ENCODE results near the gene BOLL. TPM values are rescaled to one million over a fixed set of nuclear protein-coding genes. Genes with fewer than 3 reads are reported as not detected.

Gene BOLL
- total RNA-seq, 1 experiment from 2014 or later: not detected

DNA sequence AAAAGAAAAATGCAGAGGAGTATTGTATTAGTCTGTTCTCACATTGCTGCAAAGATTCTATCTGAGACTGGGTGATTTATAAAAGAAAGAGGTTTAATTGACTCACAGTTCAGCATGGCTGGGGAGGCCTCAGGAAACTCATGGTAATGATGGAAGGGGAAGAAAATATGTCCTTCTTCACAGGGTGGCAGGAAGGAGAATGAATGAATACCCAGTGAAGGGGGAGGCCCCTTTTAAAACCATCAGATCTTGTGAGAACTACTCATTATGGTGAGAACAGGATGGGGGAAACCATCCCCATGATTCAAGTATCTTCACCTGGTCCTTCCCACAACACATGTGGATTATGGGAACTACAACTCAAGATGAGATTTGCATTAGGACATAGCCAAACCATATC, 10.2 kb upstream of the BOLL start:
- TF ChIP-seq, protein P1, sequence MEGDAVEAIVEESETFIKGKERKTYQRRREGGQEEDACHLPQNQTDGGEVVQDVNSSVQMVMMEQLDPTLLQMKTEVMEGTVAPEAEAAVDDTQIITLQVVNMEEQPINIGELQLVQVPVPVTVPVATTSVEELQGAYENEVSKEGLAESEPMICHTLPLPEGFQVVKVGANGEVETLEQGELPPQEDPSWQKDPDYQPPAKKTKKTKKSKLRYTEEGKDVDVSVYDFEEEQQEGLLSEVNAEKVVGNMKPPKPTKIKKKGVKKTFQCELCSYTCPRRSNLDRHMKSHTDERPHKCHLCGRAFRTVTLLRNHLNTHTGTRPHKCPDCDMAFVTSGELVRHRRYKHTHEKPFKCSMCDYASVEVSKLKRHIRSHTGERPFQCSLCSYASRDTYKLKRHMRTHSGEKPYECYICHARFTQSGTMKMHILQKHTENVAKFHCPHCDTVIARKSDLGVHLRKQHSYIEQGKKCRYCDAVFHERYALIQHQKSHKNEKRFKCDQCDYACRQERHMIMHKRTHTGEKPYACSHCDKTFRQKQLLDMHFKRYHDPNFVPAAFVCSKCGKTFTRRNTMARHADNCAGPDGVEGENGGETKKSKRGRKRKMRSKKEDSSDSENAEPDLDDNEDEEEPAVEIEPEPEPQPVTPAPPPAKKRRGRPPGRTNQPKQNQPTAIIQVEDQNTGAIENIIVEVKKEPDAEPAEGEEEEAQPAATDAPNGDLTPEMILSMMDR (IDR thresholded peaks at IDR 0.05): no peak
- TF ChIP-seq, protein P2, sequence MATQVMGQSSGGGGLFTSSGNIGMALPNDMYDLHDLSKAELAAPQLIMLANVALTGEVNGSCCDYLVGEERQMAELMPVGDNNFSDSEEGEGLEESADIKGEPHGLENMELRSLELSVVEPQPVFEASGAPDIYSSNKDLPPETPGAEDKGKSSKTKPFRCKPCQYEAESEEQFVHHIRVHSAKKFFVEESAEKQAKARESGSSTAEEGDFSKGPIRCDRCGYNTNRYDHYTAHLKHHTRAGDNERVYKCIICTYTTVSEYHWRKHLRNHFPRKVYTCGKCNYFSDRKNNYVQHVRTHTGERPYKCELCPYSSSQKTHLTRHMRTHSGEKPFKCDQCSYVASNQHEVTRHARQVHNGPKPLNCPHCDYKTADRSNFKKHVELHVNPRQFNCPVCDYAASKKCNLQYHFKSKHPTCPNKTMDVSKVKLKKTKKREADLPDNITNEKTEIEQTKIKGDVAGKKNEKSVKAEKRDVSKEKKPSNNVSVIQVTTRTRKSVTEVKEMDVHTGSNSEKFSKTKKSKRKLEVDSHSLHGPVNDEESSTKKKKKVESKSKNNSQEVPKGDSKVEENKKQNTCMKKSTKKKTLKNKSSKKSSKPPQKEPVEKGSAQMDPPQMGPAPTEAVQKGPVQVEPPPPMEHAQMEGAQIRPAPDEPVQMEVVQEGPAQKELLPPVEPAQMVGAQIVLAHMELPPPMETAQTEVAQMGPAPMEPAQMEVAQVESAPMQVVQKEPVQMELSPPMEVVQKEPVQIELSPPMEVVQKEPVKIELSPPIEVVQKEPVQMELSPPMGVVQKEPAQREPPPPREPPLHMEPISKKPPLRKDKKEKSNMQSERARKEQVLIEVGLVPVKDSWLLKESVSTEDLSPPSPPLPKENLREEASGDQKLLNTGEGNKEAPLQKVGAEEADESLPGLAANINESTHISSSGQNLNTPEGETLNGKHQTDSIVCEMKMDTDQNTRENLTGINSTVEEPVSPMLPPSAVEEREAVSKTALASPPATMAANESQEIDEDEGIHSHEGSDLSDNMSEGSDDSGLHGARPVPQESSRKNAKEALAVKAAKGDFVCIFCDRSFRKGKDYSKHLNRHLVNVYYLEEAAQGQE (IDR thresholded peaks at IDR 0.05; ENCODE audit: insufficient read depth in 1 of 2, low read depth in 2 of 2, low read length in 1 of 2): no peak
- no peak for TF ChIP-seq POLR2AphosphoS5 (IDR thresholded peaks at IDR 0.05; ENCODE audit: low read depth, low read length)
- TF ChIP-seq SIN3A (IDR thresholded peaks at IDR 0.05; ENCODE audit: borderline replicate concordance, insufficient read depth, low read depth, low read length): no peak
- TF ChIP-seq TCF7L2 (IDR thresholded peaks at IDR 0.05; ENCODE audit: low read depth, low read length): no peak
- no peaks in the 10 kb centered on the region for H3K4me1 ChIP-seq (ENCODE audit: control insufficient read depth, insufficient read depth, low read length)
- in situ Hi-C loops (cut with HindIII; ENCODE audit: low pct_unique_long_range_greater_than_20kb, low sequenced_read_pairs) (no loop called here), intact Hi-C loops (cut with micrococcal nuclease; ENCODE audit: unreplicated experiment) (no loop called here)
- no peak overlapping the region for H3K27ac ChIP-seq (ENCODE audit: low read length)
- H3K36me3 ChIP-seq (ENCODE audit: control insufficient read depth, insufficient read depth, low read length): no peaks in the 10 kb centered on the region
- DNase-seq (ENCODE audit: low read depth, low spot score) (no peak), ATAC-seq (no peak)
- H3K4me3 ChIP-seq (ENCODE audit: low read depth in 2 of 2, low read length in 2 of 2): no peak overlapping the region
- no TSS peak for BruUV-seq (replicated peaks)
- H3K9me3 ChIP-seq (ENCODE audit: control insufficient read depth, insufficient read depth, low read depth, low read length): no peaks in the 10 kb centered on the region
- peaks cover 21% of the 10 kb centered on the region for H3K27me3 ChIP-seq (ENCODE audit: control insufficient read depth, insufficient read depth, low read length)
- ChIA-PET POLR2A (no interaction called here), CTCF (no interaction called here)

DNA sequence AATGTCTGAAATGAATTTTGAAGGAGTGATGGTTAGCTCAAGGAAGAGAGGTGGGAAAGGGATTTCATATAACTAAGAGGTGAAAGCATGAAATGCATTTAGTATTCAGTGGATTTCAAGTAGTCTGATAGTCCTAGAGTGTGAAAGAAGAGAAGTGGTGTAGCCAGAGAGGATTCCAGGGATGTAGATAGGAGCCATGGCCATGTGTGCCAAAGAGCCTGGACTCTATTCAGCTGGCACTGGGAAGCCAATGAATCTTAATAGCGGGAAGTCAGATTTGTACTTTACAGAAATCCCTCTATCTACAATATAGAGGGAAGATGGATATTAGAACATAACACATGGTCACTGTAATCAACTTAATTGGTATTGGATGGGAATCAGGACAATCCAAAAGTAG, 8.3 kb upstream of the BOLL start:
- H3K27ac ChIP-seq (ENCODE audit: low read length): no peak overlapping the region
- in situ Hi-C loops (cut with HindIII; ENCODE audit: low pct_unique_long_range_greater_than_20kb, low sequenced_read_pairs): no loop called here
- no TSS peak for BruUV-seq (replicated peaks)
- TF ChIP-seq POLR2AphosphoS5 (IDR thresholded peaks at IDR 0.05; ENCODE audit: low read depth, low read length) (no peak), TCF7L2 (IDR thresholded peaks at IDR 0.05; ENCODE audit: low read depth, low read length) (no peak), SIN3A (IDR thresholded peaks at IDR 0.05; ENCODE audit: borderline replicate concordance, insufficient read depth, low read depth, low read length) (no peak)
- TF ChIP-seq, protein P1 (IDR thresholded peaks at IDR 0.05): no peak
- TF ChIP-seq, protein P2 (IDR thresholded peaks at IDR 0.05; ENCODE audit: insufficient read depth in 1 of 2, low read depth in 2 of 2, low read length in 1 of 2): no peak
- H3K4me1 ChIP-seq (ENCODE audit: control insufficient read depth, insufficient read depth, low read length): no peaks in the 10 kb centered on the region
- no peaks in the 10 kb centered on the region for H3K9me3 ChIP-seq (ENCODE audit: control insufficient read depth, insufficient read depth, low read depth, low read length)
- H3K27me3 ChIP-seq (ENCODE audit: control insufficient read depth, insufficient read depth, low read length): peaks cover 13% of the 10 kb centered on the region; the same call in 1 of the 2 replicates
- no peak overlapping the region for H3K4me3 ChIP-seq (ENCODE audit: low read depth in 2 of 2, low read length in 2 of 2)
- intact Hi-C loops (cut with micrococcal nuclease; ENCODE audit: unreplicated experiment): no loop called here
- CTCF ChIA-PET: no interaction called here
- no peaks in the 10 kb centered on the region for H3K36me3 ChIP-seq (ENCODE audit: control insufficient read depth, insufficient read depth, low read length)
- DNase-seq (ENCODE audit: low read depth, low spot score) (no peak), ATAC-seq (no peak)
- POLR2A ChIA-PET: no interaction called here
